ENCODE measurements around the gene SEPTIN10.

The SEPTIN10 gene

DNA sequence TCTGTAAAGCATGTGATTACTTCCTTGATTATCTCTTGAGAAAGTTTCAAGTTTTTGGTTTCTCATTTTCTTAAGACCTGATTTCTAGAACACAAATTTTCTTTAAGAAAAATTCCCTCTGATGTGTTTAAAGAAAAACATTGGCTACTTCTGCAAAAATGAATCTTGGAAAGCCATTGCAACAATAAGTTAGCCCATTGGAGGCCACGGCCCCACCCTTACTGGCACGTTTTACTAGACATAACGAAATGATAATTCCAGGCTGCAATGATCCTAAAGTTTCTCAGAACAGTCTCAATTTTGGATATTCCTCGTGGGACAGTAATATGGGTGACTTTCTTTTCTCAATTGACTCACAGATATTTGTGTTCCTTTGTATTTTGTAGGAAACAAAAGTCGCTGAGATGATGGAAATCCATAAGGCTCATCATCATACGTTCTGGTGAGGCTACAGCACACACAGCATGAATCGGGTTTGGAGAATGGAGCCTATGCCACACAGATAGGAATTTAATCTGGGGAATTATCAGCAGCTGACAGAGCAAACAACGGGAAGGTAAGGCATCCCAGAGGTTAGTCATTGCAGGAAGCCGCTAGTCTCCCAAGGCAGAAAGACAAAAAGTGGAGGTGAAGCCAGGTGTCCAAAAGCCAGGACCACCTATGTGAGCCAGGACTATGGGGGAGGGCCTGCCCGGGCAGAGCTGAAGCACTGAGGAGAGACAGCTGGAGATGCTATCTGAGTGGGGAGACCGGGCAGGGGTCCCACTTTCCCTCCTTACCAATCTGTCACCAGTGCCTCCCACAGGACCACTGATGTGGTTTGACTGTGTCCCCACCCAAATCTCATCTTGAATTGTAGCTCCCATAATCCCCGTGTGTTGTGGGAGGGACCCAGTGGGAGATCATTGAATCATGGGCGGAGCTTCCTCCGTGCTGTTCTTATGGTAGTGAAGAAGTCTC, 36.2 kb upstream of the SEPTIN10 start:
- no peak for TF ChIP-seq CTCF (IDR thresholded peaks at IDR 0.05)

DNA sequence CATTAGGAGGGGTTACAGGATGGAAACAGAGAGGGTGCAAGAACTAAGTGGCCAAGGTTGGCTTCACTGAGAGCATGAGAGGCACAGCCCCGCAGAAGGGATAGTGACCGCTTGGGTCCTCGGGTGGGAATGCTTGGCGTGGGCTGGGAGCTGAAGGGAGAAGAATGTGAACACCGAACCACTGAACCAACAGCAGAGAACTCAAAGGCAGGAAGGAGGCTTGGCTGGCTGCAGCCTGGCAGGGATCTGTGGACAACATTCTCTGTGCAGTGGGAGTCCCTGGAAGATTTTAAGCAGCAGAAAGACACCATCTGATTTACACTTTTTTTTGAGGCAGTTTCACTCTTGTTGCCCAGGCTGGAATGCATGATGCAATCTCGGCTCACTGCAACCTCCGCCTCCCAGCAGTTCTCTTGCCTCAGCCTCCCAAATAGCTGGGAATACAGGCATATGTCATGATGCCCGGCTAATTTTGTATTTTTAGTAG, 34.3 kb upstream of the SEPTIN10 start:
- TF ChIP-seq CTCF (IDR thresholded peaks at IDR 0.05), result no peak

DNA sequence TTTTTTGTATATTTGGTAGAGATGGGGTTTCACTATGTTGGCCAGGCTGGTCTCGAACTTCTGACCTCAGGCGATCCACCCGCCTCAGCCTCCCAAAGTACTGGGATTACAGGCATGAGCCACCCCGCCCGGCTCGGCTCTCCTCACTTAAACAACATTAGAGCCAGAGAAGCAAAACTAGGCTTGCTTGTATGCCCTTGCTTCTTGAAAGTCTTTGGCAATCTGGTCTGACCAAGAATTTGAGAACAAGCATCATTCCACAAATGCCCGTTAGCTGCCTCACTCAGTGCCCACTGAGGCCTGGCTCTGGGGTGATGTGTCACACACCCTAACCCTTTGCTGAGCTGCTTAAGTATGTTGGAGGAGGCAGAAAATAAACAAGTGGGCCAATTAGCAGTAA, 33.9 kb upstream of the SEPTIN10 start:
- no peak for TF ChIP-seq CTCF (IDR thresholded peaks at IDR 0.05)

DNA sequence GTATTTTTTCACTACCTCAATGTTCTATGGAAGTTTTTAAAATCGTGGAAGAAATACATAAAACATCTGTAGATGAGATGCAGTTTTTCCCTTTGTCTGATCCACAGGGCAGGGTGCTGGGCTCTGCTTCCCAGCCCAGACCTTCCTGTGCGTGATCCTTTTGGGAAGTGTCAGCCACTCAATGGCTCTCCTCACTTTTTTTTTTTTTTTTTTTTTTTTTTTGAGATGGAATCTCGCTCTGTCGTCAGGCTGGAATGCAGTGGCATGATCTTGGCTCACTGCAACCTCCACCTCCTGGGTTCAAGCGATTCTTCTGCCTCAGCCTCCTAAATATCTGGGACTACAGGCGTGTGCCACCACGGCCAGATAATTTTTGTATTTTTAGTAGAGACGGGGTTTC, 33.2 kb upstream of the SEPTIN10 start:
- TF ChIP-seq CTCF (IDR thresholded peaks at IDR 0.05), result no peak

DNA sequence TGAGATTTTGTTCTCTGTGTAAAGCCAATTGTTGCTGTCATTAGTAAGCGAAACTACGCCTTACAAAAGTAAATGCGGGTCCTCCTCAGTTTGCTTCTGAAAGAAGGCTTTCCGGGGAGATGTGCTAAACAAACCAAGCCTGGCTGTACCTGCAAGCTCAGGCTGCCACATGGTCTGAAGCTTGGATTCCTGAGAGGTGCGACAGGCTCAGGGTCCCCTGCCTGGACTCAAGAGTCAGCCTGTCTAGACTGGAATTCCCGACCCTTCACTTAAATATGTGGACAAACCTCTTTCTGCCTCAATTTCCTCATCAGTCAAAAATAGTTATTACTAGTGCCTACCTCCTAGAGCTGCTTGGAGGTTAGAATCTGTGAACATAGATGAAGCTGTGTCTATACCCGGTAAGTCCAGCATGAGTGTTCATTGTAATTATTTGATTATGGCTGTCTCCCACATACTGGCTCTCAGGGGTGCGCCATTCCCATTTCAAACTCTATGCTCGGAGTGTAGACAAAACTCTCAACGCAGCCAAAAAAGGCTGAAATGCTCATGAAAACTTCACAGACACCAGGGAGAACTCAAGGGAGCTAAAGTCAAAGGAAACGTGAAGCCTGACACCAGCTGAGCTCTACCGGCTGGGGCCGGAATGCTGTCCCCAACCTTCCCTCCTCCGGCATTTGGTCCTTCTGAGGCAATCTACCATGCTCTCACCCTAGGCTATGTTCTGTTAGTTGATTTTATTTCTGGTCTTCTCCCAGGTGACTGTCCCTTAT, 31.8 kb upstream of the SEPTIN10 start:
- no peak for TF ChIP-seq CTCF (IDR thresholded peaks at IDR 0.05)

DNA sequence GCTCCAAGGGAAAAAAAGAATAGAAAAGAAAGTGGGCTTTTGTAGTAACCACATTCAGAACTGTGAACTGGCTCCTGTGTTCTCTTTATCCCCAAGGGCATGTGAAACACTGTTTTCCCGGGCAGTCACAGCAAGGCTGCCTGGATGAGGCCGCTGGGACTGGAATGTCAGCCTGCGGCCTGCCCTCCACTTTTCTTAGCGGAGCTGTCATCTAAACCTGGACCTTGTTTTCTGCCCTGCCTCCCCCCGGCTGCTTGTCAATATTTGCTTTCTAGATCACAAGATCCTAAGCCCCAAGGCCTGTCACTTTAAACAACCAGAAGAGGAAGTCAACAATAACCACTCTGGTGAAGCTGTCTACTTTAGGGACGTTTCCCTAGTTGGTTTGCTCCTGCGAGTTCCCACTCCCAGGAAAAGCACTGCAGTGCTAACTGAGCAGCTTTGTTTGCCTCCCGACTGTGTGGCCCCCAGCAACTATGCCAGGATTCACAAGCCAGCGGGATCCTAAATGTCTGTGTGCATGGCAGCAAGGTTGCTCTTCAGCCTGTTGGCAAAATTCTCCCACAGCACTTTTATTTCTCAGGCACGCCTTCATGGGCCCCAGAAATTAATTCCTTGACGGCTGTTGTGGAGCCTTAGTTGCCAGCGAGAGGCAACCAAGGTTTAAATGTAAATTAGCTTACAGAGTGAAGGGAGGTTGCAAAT, 31.0 kb upstream of the SEPTIN10 start:
- no peak for TF ChIP-seq CTCF (IDR thresholded peaks at IDR 0.05)

DNA sequence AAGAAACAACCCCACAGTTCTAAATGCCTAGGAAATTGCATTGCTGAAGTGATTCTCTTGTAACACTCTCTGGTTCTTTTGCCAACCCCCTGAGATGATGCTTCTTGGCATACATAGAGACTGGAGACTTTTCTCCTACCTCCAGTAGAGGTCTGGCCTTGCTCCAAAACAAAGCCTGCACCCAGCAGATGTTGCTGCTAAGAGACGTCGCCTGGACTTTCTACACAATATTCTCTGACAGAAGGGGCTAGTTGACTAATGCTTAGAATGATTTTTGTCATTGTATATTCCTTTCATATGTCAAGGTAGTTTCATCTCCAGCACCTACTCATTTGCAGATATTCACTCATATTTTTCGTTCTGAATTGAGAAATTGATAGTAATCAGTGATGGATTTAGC, 25.0 kb upstream of the SEPTIN10 start:
- TF ChIP-seq CTCF (IDR thresholded peaks at IDR 0.05), result no peak

All from LNCAP (cell line).